Stimulated activated CD8-positive, alpha-beta memory T cell treated with anti-CD3 and anti-CD28 coated beads, Interleukin-12 subunit alpha, Interleukin-12 subunit beta, amount 100 ng/mL, for 1 hour (primary cell): ENCODE data around the gene ASS1.

Source experiments
- DNase-seq: peaks from one replicate; pipeline ENCODE4 v3.0.0-alpha.2; 2020; ENCODE audit warnings: low read depth

Gene ASS1

GRCh38 chr9:130419521-130420035, 25.2 kb upstream of the ASS1 start:
- DNase-seq = no peak

- no peak for DNase-seq
Measured at GRCh38 chr9:130421154-130421801, 23.5 kb upstream of the ASS1 start.

- no peak for DNase-seq
Measured at GRCh38 chr9:130421802-130422276, 22.9 kb upstream of the ASS1 start.

GRCh38 chr9:130422546-130422945, 22.2 kb upstream of the ASS1 start:
- DNase-seq = no peak

- DNase-seq = no peak
Measured at GRCh38 chr9:130423272-130423671, 21.5 kb upstream of the ASS1 start.

- no peak for DNase-seq
Measured at GRCh38 chr9:130424595-130425454, 19.9 kb upstream of the ASS1 start.

GRCh38 chr9:130425741-130426466, 18.9 kb upstream of the ASS1 start:
- no peak for DNase-seq

- no peak for DNase-seq
Measured at GRCh38 chr9:130426467-130426773, 18.3 kb upstream of the ASS1 start.

- DNase-seq = no peak
Measured at GRCh38 chr9:130426883-130427282, 17.9 kb upstream of the ASS1 start.

- no peak for DNase-seq
Measured at GRCh38 chr9:130427326-130427725, 17.4 kb upstream of the ASS1 start.

GRCh38 chr9:130428086-130428665, 16.6 kb upstream of the ASS1 start:
- no peak for DNase-seq

GRCh38 chr9:130429381-130429780, 15.4 kb upstream of the ASS1 start:
- DNase-seq = no peak

GRCh38 chr9:130429831-130430230, 14.9 kb upstream of the ASS1 start:
- DNase-seq = no peak

GRCh38 chr9:130430232-130430631, 14.5 kb upstream of the ASS1 start:
- no peak for DNase-seq

GRCh38 chr9:130430734-130431535, 13.8 kb upstream of the ASS1 start:
- no peak for DNase-seq

GRCh38 chr9:130431536-130432303, 13.0 kb upstream of the ASS1 start:
- no peak for DNase-seq

GRCh38 chr9:130432362-130432761, 12.4 kb upstream of the ASS1 start:
- DNase-seq = no peak

- DNase-seq = no peak
Measured at GRCh38 chr9:130432796-130433167, 12.0 kb upstream of the ASS1 start.

- DNase-seq = peak; percentile 1
Measured at GRCh38 chr9:130433168-130433946, 11.4 kb upstream of the ASS1 start.

- no peak for DNase-seq
Measured at GRCh38 chr9:130433947-130434262, 10.9 kb upstream of the ASS1 start.
